ENCODE results near the gene SLC25A12. TPM values are rescaled to one million over a fixed set of nuclear protein-coding genes. Genes with fewer than 3 reads are reported as not detected.

The SLC25A12 gene
- total RNA-seq, 4 donors from 2014 or later, result 12.0 to 31.1 (median 22.1) TPM

GRCh38 chr2:171837736-171838135 lies 56.3 kb downstream of the SLC25A12 start:
- intact Hi-C loops (cut with DNase I), result no loop called here
- no peak for DNase-seq
- Histone ChIP-seq H3K4me1 (no peaks in the 10 kb centered on the region), H3K27ac (no peak overlapping the region), H3K36me3 (peaks cover 7 to 89% (median 10%) of the 10 kb centered on the region in 3 donors), H3K4me3 (no peak overlapping the region), H3K9me3 (no peaks in the 10 kb centered on the region), H3K27me3 (no peaks in the 10 kb centered on the region)
- TF ChIP-seq CTCF (IDR thresholded peaks at IDR 0.05) (no peak), POLR2A (IDR thresholded peaks at IDR 0.05) (no peak)
- WGBS, 2 donors, result 46 to 78% methylated on average over 2 of the region's 2 CpGs

- intact Hi-C loops (cut with DNase I), result no loop called here
- no peak overlapping the region for H3K4me3 ChIP-seq
- H3K4me1 ChIP-seq, result no peaks in the 10 kb centered on the region
- WGBS, 2 donors, result 80 to 92% methylated on average over 6 of the region's 6 CpGs
- DNase-seq, result no peak
- no peaks in the 10 kb centered on the region for H3K27me3 ChIP-seq
- TF ChIP-seq CTCF (IDR thresholded peaks at IDR 0.05), result no peak
- TF ChIP-seq POLR2A (IDR thresholded peaks at IDR 0.05), result no peak
- no peak overlapping the region for H3K27ac ChIP-seq
- H3K9me3 ChIP-seq, result no peaks in the 10 kb centered on the region
- H3K36me3 ChIP-seq, result peaks cover 13 to 89% (median 21%) of the 10 kb centered on the region in 3 donors
Measured at GRCh38 chr2:171836146-171836910, 57.7 kb downstream of the SLC25A12 start.

- Histone ChIP-seq H3K27ac (no peak overlapping the region), H3K9me3 (no peaks in the 10 kb centered on the region), H3K36me3 (peaks cover 13 to 89% (median 26%) of the 10 kb centered on the region in 3 donors), H3K4me1 (no peaks in the 10 kb centered on the region), H3K27me3 (no peaks in the 10 kb centered on the region), H3K4me3 (no peak overlapping the region)
- DNase-seq, result no peak
- intact Hi-C loops (cut with DNase I), result no loop called here
- TF ChIP-seq POLR2A (IDR thresholded peaks at IDR 0.05), result no peak
- 93 to 96% methylated on average over 4 of the region's 4 CpGs for WGBS, 2 donors
Measured at GRCh38 chr2:171835386-171835785, 58.7 kb downstream of the SLC25A12 start.

GRCh38 chr2:171834286-171834685 lies 59.8 kb downstream of the SLC25A12 start:
- intact Hi-C loops (cut with DNase I), result no loop called here
- DNase-seq, result no peak

GRCh38 chr2:171832489-171832888 lies 61.6 kb downstream of the SLC25A12 start:
- Histone ChIP-seq H3K27ac (no peak overlapping the region), H3K4me1 (no peaks in the 10 kb centered on the region), H3K36me3 (peaks cover 13 to 100% (median 29%) of the 10 kb centered on the region in 3 donors), H3K9me3 (no peaks in the 10 kb centered on the region), H3K4me3 (no peak overlapping the region), H3K27me3 (no peaks in the 10 kb centered on the region)
- TF ChIP-seq POLR2A (IDR thresholded peaks at IDR 0.05), result no peak
- TF ChIP-seq CTCF (IDR thresholded peaks at IDR 0.05), result no peak
- intact Hi-C loops (cut with DNase I), result no loop called here
- no peak for DNase-seq

More at GRCh38 chr2:171834286-171834685, 59.8 kb downstream of the SLC25A12 start:
- H3K27ac ChIP-seq, result no peak overlapping the region
- H3K4me1 ChIP-seq, result no peaks in the 10 kb centered on the region
- TF ChIP-seq POLR2A (IDR thresholded peaks at IDR 0.05) (no peak), CTCF (IDR thresholded peaks at IDR 0.05) (no peak)
- H3K27me3 ChIP-seq, result no peaks in the 10 kb centered on the region
- no peaks in the 10 kb centered on the region for H3K9me3 ChIP-seq
- peaks cover 13 to 91% (median 26%) of the 10 kb centered on the region in 3 donors for H3K36me3 ChIP-seq
- no peak overlapping the region for H3K4me3 ChIP-seq
